GM12873 (cell line): Measurements from ENCODE around the gene KIAA1614.

ENCODE experiments used
- TF ChIP-seq, protein P1 (sequence below): IDR thresholded peaks from 2 replicates; pipeline ENCODE4 v1.5.1; 2012; ENCODE audit warnings: low read depth, mild to moderate bottlenecking, moderate library complexity, low read length, control low read depth; ENCODE audit not compliant: insufficient read depth; ENCODE audit errors: missing control alignments

KIAA1614 gene

GRCh38 chr1:180971273-180971997 is 58.7 kb downstream of the KIAA1614 start:
- TF ChIP-seq, protein P1, sequence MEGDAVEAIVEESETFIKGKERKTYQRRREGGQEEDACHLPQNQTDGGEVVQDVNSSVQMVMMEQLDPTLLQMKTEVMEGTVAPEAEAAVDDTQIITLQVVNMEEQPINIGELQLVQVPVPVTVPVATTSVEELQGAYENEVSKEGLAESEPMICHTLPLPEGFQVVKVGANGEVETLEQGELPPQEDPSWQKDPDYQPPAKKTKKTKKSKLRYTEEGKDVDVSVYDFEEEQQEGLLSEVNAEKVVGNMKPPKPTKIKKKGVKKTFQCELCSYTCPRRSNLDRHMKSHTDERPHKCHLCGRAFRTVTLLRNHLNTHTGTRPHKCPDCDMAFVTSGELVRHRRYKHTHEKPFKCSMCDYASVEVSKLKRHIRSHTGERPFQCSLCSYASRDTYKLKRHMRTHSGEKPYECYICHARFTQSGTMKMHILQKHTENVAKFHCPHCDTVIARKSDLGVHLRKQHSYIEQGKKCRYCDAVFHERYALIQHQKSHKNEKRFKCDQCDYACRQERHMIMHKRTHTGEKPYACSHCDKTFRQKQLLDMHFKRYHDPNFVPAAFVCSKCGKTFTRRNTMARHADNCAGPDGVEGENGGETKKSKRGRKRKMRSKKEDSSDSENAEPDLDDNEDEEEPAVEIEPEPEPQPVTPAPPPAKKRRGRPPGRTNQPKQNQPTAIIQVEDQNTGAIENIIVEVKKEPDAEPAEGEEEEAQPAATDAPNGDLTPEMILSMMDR: no peak

DNA sequence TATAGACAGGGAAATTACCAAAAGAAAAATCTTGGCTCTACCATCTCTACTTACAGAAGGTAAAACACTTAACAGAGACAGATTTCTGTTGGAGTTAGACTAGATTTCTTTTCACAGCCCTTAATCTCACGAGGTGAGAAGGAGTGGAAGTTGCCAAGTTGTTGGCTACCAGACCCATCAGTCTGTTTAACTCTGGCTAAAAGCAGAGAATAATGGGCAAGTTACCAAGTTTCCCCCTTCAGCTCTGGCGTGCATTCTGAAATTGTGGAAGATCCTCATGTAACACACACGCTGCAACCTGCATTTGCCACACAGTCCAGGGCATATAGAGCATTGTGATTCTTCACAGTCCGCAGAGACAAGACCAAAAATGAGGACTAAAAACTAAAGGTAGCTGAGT is 60.7 kb downstream of the KIAA1614 start:
- TF ChIP-seq, protein P1: no peak

- TF ChIP-seq, protein P1: no peak
These were observed 61.5 kb downstream of the KIAA1614 start for GRCh38 chr1:180974236-180974635.

DNA sequence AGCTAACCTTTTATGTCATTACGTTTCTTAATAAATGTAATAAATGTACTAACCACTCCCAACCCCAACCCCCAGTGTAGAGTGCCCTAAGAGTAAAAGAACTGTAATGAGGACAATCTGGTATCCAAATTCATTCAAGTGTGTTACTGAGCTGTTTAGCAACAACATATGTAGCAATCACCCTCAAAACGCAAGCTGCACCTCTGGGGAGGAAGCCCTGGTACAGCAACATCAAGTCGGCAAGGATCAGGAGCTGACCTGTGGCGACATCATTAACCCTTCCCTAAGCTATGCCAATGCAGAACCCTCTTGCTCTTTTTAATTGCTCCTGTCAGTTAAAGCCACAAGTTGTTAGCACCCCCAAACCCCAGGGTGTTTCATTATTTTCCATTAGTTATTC is 62.9 kb downstream of the KIAA1614 start:
- TF ChIP-seq, protein P1: no peak

GRCh38 chr1:180976191-180976590 is 63.5 kb downstream of the KIAA1614 start:
- TF ChIP-seq, protein P1: no peak

DNA sequence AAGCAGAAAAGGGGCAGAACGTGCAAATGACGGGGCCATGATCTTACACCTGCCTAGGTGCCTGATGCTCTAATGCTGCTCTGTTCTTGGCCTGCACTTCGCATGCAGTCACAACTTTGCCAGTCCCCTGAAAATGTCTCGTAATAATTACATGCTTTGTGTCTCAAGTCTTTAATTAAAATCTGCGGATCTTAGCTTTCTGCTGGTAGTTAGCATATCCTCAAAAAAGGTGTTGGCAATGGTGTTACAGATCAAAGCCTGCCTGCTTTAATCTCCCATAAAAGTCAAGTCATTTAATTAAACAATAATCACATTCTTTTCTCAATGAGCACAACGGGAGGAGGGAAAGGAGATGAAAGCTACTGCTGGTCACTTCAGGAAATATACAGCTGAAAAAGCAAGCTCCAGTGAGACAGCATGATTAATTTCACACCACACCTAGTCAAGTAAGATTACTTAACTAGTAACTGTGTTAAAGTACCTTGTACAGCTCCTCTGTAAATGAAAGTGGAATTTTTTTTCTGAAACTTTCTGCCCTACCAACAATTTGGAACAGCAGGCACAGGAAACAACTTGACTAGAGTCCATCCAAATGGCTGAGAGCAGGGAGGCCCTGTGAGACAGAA is 64.1 kb downstream of the KIAA1614 start:
- TF ChIP-seq, protein P1: no peak

- TF ChIP-seq, protein P1: peak; percentile 1
These were observed 69.1 kb downstream of the KIAA1614 start for GRCh38 chr1:180981596-180982387.
